Retina (tissue), 1 donor: ENCODE results near the gene CCDC167.
A peak's percentile ranks its signal among the peaks of the same experiment; 100 is the strongest.
"Not testable (repeated sequence)": the region's sequence is repeated elsewhere in the genome, so short reads cannot be mapped to it uniquely, and the experiment has no call there.

Experiments
- DNase-seq: peaks from one replicate; pipeline ENCODE4 v3.0.0-alpha.2; 2016

Gene CCDC167

GRCh38 chr6:37460805-37461204 lies 38.9 kb downstream of the CCDC167 start:
- no peak for DNase-seq

GRCh38 chr6:37459981-37460800 lies 39.5 kb downstream of the CCDC167 start:
- peak; percentile 74 for DNase-seq

- no peak for DNase-seq
Observed at GRCh38 chr6:37456816-37457560, 42.7 kb downstream of the CCDC167 start.

GRCh38 chr6:37456126-37456525 lies 43.6 kb downstream of the CCDC167 start:
- no peak for DNase-seq

GRCh38 chr6:37454420-37455140 lies 45.1 kb downstream of the CCDC167 start:
- DNase-seq: no peak

- DNase-seq: no peak
Observed at GRCh38 chr6:37452522-37452921, 47.2 kb downstream of the CCDC167 start.

GRCh38 chr6:37451441-37452193 lies 48.1 kb downstream of the CCDC167 start:
- peak; percentile 33 for DNase-seq

GRCh38 chr6:37449984-37450383 lies 49.7 kb downstream of the CCDC167 start:
- no peak for DNase-seq

- DNase-seq: not testable (repeated sequence)
Observed at GRCh38 chr6:37443216-37443542, 56.5 kb downstream of the CCDC167 start.

GRCh38 chr6:37442416-37443215 lies 57.1 kb downstream of the CCDC167 start:
- no peak for DNase-seq

GRCh38 chr6:37441651-37442050 lies 58.0 kb downstream of the CCDC167 start:
- no peak for DNase-seq

GRCh38 chr6:37438930-37439329 lies 60.8 kb downstream of the CCDC167 start:
- no peak for DNase-seq

GRCh38 chr6:37435816-37436215 lies 63.9 kb downstream of the CCDC167 start:
- no peak for DNase-seq

- DNase-seq: no peak
Observed at GRCh38 chr6:37435373-37435772, 64.3 kb downstream of the CCDC167 start.

- no peak for DNase-seq
Observed at GRCh38 chr6:37433657-37434271, 65.9 kb downstream of the CCDC167 start.
